ENCODE results near the gene CDH22. TPM values are rescaled to one million over a fixed set of nuclear protein-coding genes. Genes with fewer than 3 reads are reported as not detected.
A peak's percentile ranks its signal among the peaks of the same experiment; 100 is the strongest.

CDH22 gene
- total and polyA plus RNA-seq, 2 donors (not counting 1 experiment from before 2014, with no cell fraction given): not detected

DNA sequence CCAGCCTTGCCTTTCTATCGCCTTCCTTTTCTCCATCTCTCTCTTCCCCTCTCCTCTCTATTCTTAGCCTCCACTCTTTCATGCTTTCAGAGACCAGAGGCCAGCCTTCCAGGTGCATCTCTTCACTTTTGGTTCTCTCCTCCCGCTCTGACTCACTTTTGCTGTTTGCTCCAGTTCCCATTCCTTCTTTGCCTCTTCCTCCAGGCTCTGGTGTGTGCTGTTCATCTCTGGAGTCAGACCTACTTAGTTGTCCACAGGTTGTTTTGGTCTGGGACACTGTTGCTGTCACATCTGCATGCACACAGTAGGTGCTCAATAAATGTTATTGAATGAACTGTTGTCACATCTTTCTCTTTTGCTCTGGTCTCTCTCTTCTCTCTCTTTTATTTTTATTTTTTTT lies 1.6 kb upstream of the CDH22 start:
- no peaks in the 10 kb centered on the region for H3K9me3 ChIP-seq (ENCODE audit: control insufficient read depth, insufficient read depth, low read depth, low read length)

DNA sequence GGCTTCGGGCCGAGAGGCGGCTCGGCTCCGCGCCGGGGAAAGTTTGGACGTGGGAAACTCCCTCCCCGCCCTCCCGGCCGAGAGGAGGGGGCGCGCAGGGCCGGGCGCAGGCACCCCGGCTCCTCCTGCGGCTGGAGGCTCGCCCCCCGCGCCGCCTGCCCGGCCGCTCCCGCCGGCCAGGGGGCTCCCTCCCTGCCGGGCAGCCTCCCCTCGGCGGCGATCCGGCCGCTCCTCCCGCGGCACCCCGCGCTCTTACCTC lies 370 bp downstream of the CDH22 start:
- Histone ChIP-seq H3K9me3 (ENCODE audit: control insufficient read depth, insufficient read depth, low read depth, low read length) (no peaks in the 10 kb centered on the region), H3K27ac (ENCODE audit: insufficient read depth, low read length) (no peak overlapping the region), H2AFZ (ENCODE audit: low read length) (no peak overlapping the region), H3K36me3 (ENCODE audit: control insufficient read depth, insufficient read depth, low read length) (no peaks in the 10 kb centered on the region), H3K4me3 (replicated peaks in 1 of 4; ENCODE audit: control extremely low read depth in 1 of 4, insufficient read depth in 1 of 4, low read depth in 3 of 4, low read length in 4 of 4) (no peak overlapping the region), H3K4me2 (ENCODE audit: extremely low read depth, insufficient read depth, low read length) (no peak overlapping the region), H3K4me1 (ENCODE audit: control insufficient read depth, extremely low read depth, insufficient read depth, low read length) (no peaks in the 10 kb centered on the region), H3K27me3 (ENCODE audit: control insufficient read depth, insufficient read depth, low read length) (peaks cover 75% of the 10 kb centered on the region), H3K9ac (ENCODE audit: insufficient read depth, low read length) (no peak overlapping the region), H4K20me1 (ENCODE audit: control insufficient read depth, extremely low read depth, insufficient read depth, low read length) (no peaks in the 10 kb centered on the region), H3K79me2 (ENCODE audit: control insufficient read depth, insufficient read depth, low read length) (no peaks in the 10 kb centered on the region)
- TF ChIP-seq EZH2 (IDR thresholded peaks at IDR 0.05; ENCODE audit: low read length, missing control alignments): no peak
- no peak for TF ChIP-seq CTCF (conservative IDR thresholded peaks at IDR 0.05 in 1 of 2, IDR thresholded peaks at IDR 0.05 in 1 of 2; ENCODE audit: low read depth in 1 of 2, low read length in 2 of 2)
- no peak for DNase-seq (ENCODE audit: low read depth in 2 of 2)

More for the DNA sequence above, 1.6 kb upstream of the CDH22 start:
- H3K79me2 ChIP-seq (ENCODE audit: control insufficient read depth, insufficient read depth, low read length): no peaks in the 10 kb centered on the region
- no peak overlapping the region for H3K4me2 ChIP-seq (ENCODE audit: extremely low read depth, insufficient read depth, low read length)
- H3K9ac ChIP-seq (ENCODE audit: insufficient read depth, low read length): no peak overlapping the region
- TF ChIP-seq CTCF (conservative IDR thresholded peaks at IDR 0.05 in 1 of 2, IDR thresholded peaks at IDR 0.05 in 1 of 2; ENCODE audit: low read depth in 1 of 2, low read length in 2 of 2): no peak
- TF ChIP-seq EZH2 (IDR thresholded peaks at IDR 0.05; ENCODE audit: low read length, missing control alignments): no peak
- no peak for DNase-seq (ENCODE audit: low read depth in 2 of 2)
- no peaks in the 10 kb centered on the region for H3K36me3 ChIP-seq (ENCODE audit: control insufficient read depth, insufficient read depth, low read length)
- no peak overlapping the region for H3K27ac ChIP-seq (ENCODE audit: insufficient read depth, low read length)
- peaks cover 86% of the 10 kb centered on the region for H3K27me3 ChIP-seq (ENCODE audit: control insufficient read depth, insufficient read depth, low read length)
- no peak overlapping the region for H2AFZ ChIP-seq (ENCODE audit: low read length)
- no peaks in the 10 kb centered on the region for H3K4me1 ChIP-seq (ENCODE audit: control insufficient read depth, extremely low read depth, insufficient read depth, low read length)
- H4K20me1 ChIP-seq (ENCODE audit: control insufficient read depth, extremely low read depth, insufficient read depth, low read length): peaks cover 2% of the 10 kb centered on the region
- no peak overlapping the region for H3K4me3 ChIP-seq (replicated peaks in 1 of 4; ENCODE audit: control extremely low read depth in 1 of 4, insufficient read depth in 1 of 4, low read depth in 3 of 4, low read length in 4 of 4)

DNA sequence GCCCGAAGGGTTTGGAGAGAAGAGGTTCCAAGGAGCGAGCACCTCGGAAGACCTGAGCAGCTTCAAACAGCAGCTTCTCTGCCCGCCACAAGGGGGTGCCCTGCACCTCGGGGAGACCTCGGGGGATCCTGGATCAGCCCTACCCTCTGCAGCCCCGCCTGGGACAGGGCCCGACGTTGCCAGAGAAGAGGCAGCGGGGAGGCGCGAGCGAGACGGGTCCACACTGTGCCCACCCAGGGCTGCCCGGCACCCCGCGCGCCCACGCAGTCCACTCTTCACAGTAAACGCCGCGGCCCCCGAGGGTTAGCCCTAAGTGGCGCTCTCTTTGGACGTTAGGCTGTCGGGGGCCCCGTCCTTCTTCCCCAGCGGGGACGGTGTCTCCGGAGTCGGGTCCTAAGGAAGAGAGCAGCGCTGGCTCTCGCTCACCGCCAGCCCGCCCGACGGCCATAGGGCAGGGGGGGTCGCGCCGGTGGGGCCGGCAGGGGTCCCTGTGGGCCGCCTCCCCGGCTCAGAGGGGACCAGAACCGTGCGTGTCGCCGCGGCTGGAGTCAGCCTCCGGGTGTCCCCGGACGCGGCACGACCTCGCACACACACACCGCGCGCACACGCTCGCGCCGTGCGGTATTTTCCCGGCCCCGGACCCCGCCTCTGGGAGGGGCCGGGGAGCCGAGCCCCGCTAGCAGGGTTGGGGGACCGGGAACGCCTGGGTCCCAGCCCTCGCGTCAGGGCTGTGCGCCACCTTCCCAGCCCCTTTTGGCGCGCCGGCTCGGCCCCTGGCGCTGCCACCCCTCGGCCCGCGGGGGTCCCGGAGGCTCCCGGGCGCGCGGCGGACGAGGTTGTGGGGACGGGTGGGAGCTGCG lies 929 bp downstream of the CDH22 start:
- Histone ChIP-seq H3K9ac (ENCODE audit: insufficient read depth, low read length) (no peak overlapping the region), H3K79me2 (ENCODE audit: control insufficient read depth, insufficient read depth, low read length) (no peaks in the 10 kb centered on the region), H4K20me1 (ENCODE audit: control insufficient read depth, extremely low read depth, insufficient read depth, low read length) (no peaks in the 10 kb centered on the region), H3K4me1 (ENCODE audit: control insufficient read depth, extremely low read depth, insufficient read depth, low read length) (no peaks in the 10 kb centered on the region), H3K4me3 (replicated peaks in 1 of 4; ENCODE audit: control extremely low read depth in 1 of 4, insufficient read depth in 1 of 4, low read depth in 3 of 4, low read length in 4 of 4) (no peak overlapping the region), H3K36me3 (ENCODE audit: control insufficient read depth, insufficient read depth, low read length) (no peaks in the 10 kb centered on the region), H3K27me3 (ENCODE audit: control insufficient read depth, insufficient read depth, low read length) (peaks cover 71% of the 10 kb centered on the region), H3K27ac (ENCODE audit: insufficient read depth, low read length) (no peak overlapping the region), H2AFZ (ENCODE audit: low read length) (no peak overlapping the region), H3K9me3 (ENCODE audit: control insufficient read depth, insufficient read depth, low read depth, low read length) (no peaks in the 10 kb centered on the region), H3K4me2 (ENCODE audit: extremely low read depth, insufficient read depth, low read length) (no peak overlapping the region)
- peak; percentile 96 for TF ChIP-seq EZH2 (IDR thresholded peaks at IDR 0.05; ENCODE audit: low read length, missing control alignments)
- TF ChIP-seq CTCF (conservative IDR thresholded peaks at IDR 0.05 in 1 of 2, IDR thresholded peaks at IDR 0.05 in 1 of 2; ENCODE audit: low read depth in 1 of 2, low read length in 2 of 2): peak; percentile 58 to 73
- peak; percentile 25 to 50 for DNase-seq (ENCODE audit: low read depth in 2 of 2)
